NCI-H526 (cell line): ENCODE measurements around the gene MAN2B2.
"Not testable (repeated sequence)": the region's sequence is repeated elsewhere in the genome, so short reads cannot be mapped to it uniquely, and the experiment has no call there.

Source experiments
- DNase-seq, 2 experiments: peaks; one replicate each; lab custom pipeline; 2025; lab: John Stamatoyannopoulos, UW

MAN2B2 gene

DNA sequence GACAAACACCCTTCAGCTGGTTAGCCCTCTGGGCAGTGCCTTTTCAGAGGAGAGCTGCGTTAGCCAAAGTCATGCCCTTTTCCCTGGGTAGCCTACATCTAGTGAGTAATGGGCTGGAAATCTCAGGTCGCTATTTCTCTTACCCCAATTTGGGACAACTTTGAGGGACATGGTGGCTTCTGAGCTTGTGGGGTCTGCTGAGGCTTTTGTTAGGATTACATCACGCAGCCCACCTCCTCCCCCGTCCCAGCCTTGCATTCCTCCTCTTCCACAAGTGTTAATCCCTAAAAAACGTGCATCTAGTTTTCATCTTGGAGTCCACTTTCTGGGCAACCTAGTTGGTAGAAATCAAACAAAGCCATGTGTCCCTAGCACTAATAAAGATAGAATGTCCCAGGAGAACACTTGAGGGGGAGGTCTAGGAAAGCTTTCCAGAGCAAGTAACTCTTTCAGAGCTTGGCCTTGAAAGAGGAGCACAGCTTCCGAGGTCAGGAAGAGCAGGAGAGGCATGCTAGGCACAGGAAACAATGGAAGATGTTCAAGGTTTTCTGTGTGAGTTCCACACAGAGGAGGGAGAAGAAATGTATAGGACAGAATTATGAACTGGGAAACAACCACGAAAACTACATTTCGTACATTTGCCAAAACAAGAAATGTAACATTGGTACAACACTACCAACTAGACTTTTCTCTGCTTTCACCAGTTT, 68.3 kb downstream of the MAN2B2 start:
- DNase-seq: no peak

GRCh38 chr4:6644792-6645530, 70.0 kb downstream of the MAN2B2 start:
- DNase-seq: no peak

- DNase-seq: no peak
Observed at GRCh38 chr4:6647169-6647568, 72.2 kb downstream of the MAN2B2 start.

DNA sequence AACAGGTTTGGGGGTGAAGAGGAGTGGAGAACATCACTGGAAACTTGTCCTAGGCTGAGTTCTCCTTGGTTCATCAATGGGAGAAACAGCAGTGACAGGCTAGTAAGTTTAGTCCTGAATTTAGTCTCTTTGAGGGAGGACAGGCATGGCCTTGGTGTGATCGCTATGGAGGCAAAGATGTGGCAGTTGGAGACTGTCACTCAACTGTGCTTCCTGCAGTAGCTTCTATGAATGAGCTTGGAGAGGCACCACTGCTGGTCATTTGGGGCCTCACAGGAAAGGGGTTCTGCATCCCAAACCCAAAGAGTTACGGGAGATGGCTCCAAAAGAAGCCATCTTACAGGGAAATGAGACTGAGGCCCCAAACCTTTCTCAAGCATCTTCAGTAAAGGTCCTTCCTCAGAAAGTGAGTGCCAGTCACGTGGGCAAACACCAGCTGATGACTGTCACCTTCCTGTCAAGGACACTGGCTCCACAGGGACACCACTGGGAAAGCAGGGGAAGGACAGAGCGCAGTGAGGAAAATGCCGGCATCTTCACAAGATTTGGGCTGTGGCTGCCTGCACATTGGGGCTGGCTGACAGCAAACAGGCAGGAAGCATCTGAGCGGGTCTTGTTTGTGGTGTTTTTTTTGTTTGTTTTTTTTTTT, 72.7 kb downstream of the MAN2B2 start:
- no peak for DNase-seq

DNA sequence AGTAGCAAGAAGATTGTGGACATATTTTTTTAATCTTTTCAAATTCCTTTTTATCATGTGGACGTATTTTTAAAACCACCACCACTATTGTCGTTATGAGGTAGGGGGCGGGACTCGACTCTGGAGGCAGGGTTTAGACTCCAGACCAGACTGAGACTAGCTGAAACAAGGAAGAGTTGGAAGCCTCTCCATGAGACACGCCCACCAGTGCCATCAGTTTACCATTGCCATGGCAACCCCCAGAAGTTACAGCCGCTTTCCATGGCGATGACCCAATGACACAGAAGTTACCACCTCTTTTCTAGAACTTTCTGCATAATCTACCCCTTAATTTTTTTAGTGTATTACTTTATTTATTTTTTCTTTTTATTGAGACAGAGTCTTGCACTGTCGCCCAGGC, 74.2 kb downstream of the MAN2B2 start:
- DNase-seq: no peak

- DNase-seq: not testable (repeated sequence)
Observed at GRCh38 chr4:6654211-6654610, 79.2 kb downstream of the MAN2B2 start.

DNA sequence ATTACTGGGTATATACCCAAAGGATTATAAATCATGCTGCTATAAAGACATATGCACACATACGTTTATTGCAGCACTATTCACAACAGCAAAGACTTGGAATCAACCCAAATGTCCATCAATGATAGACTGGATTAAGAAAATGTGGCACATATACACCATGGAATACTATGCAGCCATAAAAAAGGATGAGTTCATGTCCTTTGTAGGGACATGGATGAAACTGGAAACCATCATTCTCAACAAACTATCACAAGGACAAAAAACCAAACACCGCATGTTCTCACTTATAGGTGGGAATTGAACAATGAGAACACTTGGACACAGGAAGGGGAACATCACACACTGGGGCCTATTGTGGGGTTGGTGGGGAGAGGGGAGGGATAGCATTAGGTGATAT, 80.3 kb downstream of the MAN2B2 start:
- DNase-seq: not testable (repeated sequence)

- DNase-seq: no peak
Observed at GRCh38 chr4:6655924-6656323, 80.9 kb downstream of the MAN2B2 start.

GRCh38 chr4:6657242-6658208, 82.5 kb downstream of the MAN2B2 start:
- DNase-seq: no peak

DNA sequence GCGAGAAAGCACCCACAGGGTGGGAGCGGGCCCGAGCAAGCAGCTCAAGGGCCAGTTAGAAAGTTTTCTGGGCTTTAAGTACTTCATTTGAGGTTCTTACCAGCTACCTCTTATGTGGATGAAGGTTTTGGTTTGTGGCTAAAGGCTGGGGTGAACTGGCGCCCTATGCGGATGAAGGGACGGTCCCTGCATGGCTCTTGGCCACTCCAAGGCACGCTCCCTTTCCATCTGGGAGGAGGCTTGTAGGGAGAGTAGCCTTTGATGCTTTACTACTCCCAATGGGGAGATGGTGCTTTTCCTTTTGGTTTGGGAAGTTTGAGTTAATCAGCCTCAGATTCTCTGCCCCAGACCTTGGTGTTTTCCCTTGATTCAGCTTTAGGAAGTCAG, 83.2 kb downstream of the MAN2B2 start:
- no peak for DNase-seq

DNA sequence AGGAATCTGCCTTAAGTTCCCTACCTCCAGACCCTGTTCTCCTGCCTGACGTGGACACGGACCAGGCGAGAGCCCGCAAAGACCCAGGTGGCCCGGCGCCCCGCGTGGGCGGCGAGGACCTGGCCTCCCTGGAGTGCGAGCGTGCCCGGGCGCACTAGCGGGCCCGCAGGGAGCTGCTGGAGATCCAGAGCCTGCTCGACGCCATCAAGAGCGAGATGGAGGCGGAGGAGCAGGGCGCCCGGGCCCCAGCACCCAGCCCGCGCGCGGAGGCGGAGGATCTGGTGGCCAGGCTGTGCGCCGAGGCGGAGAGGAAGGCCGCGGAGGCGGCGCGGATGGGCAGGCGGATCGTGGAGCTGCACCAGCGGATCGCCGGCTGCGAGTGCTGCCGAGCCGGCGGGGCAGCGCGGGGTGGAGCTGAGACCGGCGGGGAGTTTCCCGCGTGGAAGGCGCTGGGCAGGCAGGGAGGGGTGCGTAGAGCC, 83.6 kb downstream of the MAN2B2 start:
- no peak for DNase-seq

- DNase-seq: no peak
Observed at GRCh38 chr4:6659897-6660296, 84.9 kb downstream of the MAN2B2 start.

DNA sequence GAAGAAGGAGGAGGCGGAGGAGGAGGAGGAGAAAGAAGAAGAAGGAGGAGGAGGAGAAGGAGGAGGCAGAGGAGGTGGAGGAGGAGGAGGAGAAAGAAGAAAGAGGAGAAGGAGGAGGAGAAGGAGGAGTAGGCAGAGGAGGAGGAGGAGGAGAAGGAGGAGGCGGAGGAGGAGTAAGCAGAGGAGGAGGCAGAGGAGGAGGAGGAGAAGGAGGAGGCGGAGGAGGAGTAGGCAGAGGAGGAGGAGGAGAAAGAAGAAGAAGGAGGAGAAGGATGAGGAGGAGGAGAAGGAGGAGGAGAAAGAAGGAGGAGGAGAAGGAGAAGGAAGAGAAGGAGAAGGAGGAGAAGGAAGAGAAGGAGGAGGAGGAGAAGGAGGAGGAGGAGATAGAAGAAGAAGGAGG, 85.4 kb downstream of the MAN2B2 start:
- DNase-seq: no peak

DNA sequence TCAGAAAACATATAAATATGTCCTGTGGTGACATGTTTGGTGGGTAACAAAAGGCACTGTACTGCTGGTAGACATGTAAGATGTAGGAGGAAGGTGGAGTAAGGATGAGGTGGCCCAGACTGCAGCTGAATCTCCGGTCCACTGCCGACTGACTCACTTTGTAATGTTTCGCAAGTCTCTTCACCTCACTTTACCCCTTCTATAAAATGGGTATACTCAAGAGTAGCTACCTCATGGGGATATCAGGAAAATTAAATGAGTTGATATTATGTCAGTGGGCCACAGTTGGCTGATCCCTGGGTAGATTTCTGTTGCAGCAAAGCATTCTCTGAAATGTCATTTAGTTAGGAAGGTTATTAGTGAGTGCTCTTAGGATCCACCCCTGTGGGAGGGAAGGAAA, 87.6 kb downstream of the MAN2B2 start:
- DNase-seq: no peak

DNA sequence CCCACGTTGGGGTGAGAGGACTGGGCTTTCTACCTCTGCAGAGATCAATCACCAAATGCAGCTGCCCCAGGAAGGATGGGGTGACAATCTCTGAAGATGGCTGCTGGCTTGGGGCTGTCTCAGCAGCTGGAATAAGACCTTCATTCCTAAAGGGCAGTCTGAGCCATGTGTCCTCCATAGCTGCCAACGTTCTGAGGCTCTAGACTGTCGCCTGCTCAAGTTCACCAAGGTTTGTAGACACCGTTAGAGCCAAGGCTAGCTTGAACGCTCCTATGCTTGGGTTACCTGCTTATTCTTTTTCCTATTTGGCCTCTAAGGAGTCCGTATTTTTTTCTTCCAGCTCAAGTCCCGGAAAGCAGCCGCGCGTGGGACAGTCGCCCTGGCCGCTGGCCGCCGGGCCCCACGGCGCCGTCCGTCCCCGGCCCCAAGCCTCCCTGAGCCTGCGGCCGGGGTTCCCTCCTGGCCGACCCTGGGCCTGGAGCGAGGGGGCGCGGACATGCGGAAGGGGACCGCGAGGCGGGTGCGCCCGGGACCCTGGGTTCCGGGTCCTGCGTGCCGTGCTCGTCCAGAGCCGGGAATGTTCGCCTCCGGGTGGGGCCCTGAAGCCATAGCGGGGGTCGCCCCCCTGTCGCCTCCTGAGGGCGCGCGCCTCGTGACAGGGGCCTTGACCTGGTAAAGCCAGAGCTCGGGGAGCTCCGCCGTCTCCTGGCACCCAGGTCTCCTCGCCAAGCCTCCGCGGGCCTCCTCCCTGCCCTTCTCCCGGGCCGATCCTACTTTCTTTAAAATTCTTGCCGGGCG, 88.8 kb downstream of the MAN2B2 start:
- DNase-seq: no peak

- DNase-seq: no peak
Observed at GRCh38 chr4:6665320-6665654, 90.3 kb downstream of the MAN2B2 start.

DNA sequence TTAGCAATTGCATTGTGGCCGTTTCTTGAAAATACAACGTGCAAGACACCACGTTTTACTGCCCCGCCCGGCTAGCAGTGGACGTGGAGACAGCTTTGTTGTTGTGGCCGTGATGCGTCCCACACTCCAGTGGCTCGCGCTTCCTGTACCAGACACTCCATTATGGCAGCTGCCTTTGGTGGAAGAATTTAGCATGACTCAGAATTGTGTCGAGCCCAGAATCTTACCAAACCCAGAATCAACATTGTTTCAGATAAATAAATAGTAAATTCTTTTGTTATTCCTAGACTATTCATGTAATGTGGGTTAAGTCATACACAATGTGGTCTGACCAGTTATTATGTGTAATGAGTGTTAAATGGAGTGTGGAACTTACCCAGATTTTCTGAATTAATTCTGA, 93.4 kb downstream of the MAN2B2 start:
- no peak for DNase-seq

GRCh38 chr4:6671648-6672047, 96.7 kb downstream of the MAN2B2 start:
- DNase-seq: no peak

DNA sequence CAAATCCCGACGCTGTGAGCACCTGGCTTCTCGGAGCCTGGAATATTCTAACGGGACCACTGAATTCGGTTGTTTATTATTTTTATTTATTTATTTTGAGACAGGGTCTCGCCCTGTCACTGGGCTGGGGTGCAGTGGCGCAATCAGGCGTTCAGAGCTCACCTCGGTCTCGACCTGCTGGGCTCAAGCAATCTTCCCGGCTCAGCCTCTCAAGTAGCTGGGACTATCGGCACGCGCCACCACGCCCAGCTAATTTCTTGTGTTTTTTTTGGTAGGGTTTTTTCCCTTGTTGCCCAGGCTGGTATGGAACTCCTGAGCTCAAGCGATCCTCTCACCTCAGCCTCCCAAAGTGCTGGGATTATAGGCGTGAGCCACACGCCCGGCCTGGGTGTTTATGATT, 97.1 kb downstream of the MAN2B2 start:
- DNase-seq: no peak

- DNase-seq: not testable (repeated sequence)
Observed at GRCh38 chr4:6672541-6673190, 97.7 kb downstream of the MAN2B2 start.
